Smooth muscle cell (in vitro differentiated cells): ENCODE results near the gene SLC44A5. TPM values are rescaled to one million over a fixed set of nuclear protein-coding genes. Genes with fewer than 3 reads are reported as not detected.

Experiments
- DNase-seq: peaks from one replicate; lab custom pipeline; 2025; ENCODE audit not compliant: unreplicated experiment; lab: John Stamatoyannopoulos, UW
- H2AFZ ChIP-seq: fragments of 200-600 bp; sonication (generic); 2 replicates; pipeline ENCODE4 v1.6.0; 2016; ENCODE audit warnings: antibody characterized with exemption, low read depth, mild to moderate bottlenecking
- H3F3A ChIP-seq: fragments of 200-600 bp; sonication (generic); 2 replicates; pipeline ENCODE4 v1.6.0; 2017; ENCODE audit warnings: antibody characterized with exemption, low read depth
- H3K27ac ChIP-seq: fragments of 200-600 bp; sonication (generic); 2 replicates; pipeline ENCODE4 v1.5.1; 2016; ENCODE audit warnings: low read depth, mild to moderate bottlenecking
- H3K27me3 ChIP-seq: fragments of 200-600 bp; sonication (generic); 2 replicates; pipeline ENCODE4 v1.6.1; 2016; ENCODE audit warnings: low read depth, mild to moderate bottlenecking
- H3K36me3 ChIP-seq: fragments of 200-600 bp; sonication (generic); 2 replicates; pipeline ENCODE4 v1.5.1; 2016; ENCODE audit warnings: low read depth
- H3K4me1 ChIP-seq: fragments of 200-600 bp; sonication (generic); 2 replicates; pipeline ENCODE4 v1.5.1; 2016; ENCODE audit warnings: low read depth
- H3K4me2 ChIP-seq: fragments of 200-600 bp; sonication (generic); 2 replicates; pipeline ENCODE4 v1.6.0; 2016; ENCODE audit warnings: mild to moderate bottlenecking
- H3K4me3 ChIP-seq: fragments of 200-600 bp; sonication (generic); 2 replicates; pipeline ENCODE4 v1.5.1; 2016; ENCODE audit warnings: mild to moderate bottlenecking
- H3K79me2 ChIP-seq: fragments of 200-600 bp; sonication (generic); 2 replicates; pipeline ENCODE4 v1.6.0; 2016; ENCODE audit warnings: low read depth, mild to moderate bottlenecking
- H3K9ac ChIP-seq: fragments of 200-600 bp; sonication (generic); 2 replicates; pipeline ENCODE4 v1.6.0; 2016; ENCODE audit warnings: low read depth
- H3K9me3 ChIP-seq: fragments of 200-600 bp; sonication (generic); replicated peaks from 2 replicates; pipeline ENCODE4 v1.5.1; 2016; ENCODE audit warnings: low read depth
- H4K20me1 ChIP-seq: fragments of 200-600 bp; sonication (generic); 2 replicates; pipeline ENCODE4 v1.6.0; 2016; ENCODE audit warnings: low read depth
- CTCF ChIP-seq: fragments of 200-600 bp; sonication (generic); IDR thresholded peaks from 2 replicates; pipeline ENCODE4 v1.5.1; 2017; ENCODE audit warnings: borderline replicate concordance, mild to moderate bottlenecking, antibody characterized with exemption; ENCODE audit not compliant: insufficient read depth, poor library complexity, severe bottlenecking
- WGBS: methylation state at CpG from one replicate; pipeline ENCODE4 v1.1.7; 2016; ENCODE audit warnings: low lambda C conversion rate; 5-methylcytosine and 5-hydroxymethylcytosine counted together
- polyA plus RNA-seq: library from polyadenylated mRNA; unstranded; fragments of >200 nt; fragmentation: Nextera tagmentation; extraction: Ambion mirVana; gene quantifications from 2 replicates; pipeline ENCODE4 v1.2.1, GENCODE V29; 2016
- total RNA-seq: library from RNA; depleted of rRNA; stranded (reverse); fragments of >200 nt; gene quantifications from 2 replicates; pipeline ENCODE4 v1.2.3, GENCODE V29; 2014

Gene SLC44A5
- total and polyA plus RNA-seq, 2 experiments from 2014 or later: 0.89 to 4.4 TPM

- Histone ChIP-seq H4K20me1 (no peaks in the 10 kb centered on the region), H3F3A (no peaks in the 10 kb centered on the region), H3K9ac (no peak overlapping the region), H3K9me3 (no peaks in the 10 kb centered on the region), H3K27me3 (no peaks in the 10 kb centered on the region), H3K4me2 (no peak overlapping the region), H3K27ac (no peak overlapping the region), H2AFZ (no peak overlapping the region), H3K4me1 (no peaks in the 10 kb centered on the region), H3K36me3 (no peaks in the 10 kb centered on the region), H3K79me2 (no peaks in the 10 kb centered on the region), H3K4me3 (no peak overlapping the region)
- no peak for DNase-seq
- TF ChIP-seq CTCF: no peak
Observed at GRCh38 chr1:75245239-75245638, 365.7 kb downstream of the SLC44A5 start.

GRCh38 chr1:75243124-75243523, 367.8 kb downstream of the SLC44A5 start:
- H3K79me2 ChIP-seq: no peaks in the 10 kb centered on the region
- H3K36me3 ChIP-seq: no peaks in the 10 kb centered on the region
- DNase-seq: no peak
- TF ChIP-seq CTCF: no peak
- H3K27me3 ChIP-seq: no peaks in the 10 kb centered on the region
- no peak overlapping the region for H3K27ac ChIP-seq
- WGBS: 89% methylated on average over 1 of the region's 1 CpG
- H3K4me1 ChIP-seq: no peaks in the 10 kb centered on the region
- no peak overlapping the region for H2AFZ ChIP-seq
- H4K20me1 ChIP-seq: no peaks in the 10 kb centered on the region
- H3K4me2 ChIP-seq: no peak overlapping the region
- no peak overlapping the region for H3K4me3 ChIP-seq
- no peaks in the 10 kb centered on the region for H3K9me3 ChIP-seq
- no peaks in the 10 kb centered on the region for H3F3A ChIP-seq
- no peak overlapping the region for H3K9ac ChIP-seq

- H3K4me3 ChIP-seq: no peak overlapping the region
- H3K36me3 ChIP-seq: no peaks in the 10 kb centered on the region
- H3K4me1 ChIP-seq: no peaks in the 10 kb centered on the region
- no peak overlapping the region for H3K9ac ChIP-seq
- no peaks in the 10 kb centered on the region for H3F3A ChIP-seq
- no peak for TF ChIP-seq CTCF
- H3K9me3 ChIP-seq: no peaks in the 10 kb centered on the region
- H3K79me2 ChIP-seq: no peaks in the 10 kb centered on the region
- no peaks in the 10 kb centered on the region for H3K27me3 ChIP-seq
- DNase-seq: no peak
- H4K20me1 ChIP-seq: no peaks in the 10 kb centered on the region
- no peak overlapping the region for H2AFZ ChIP-seq
- H3K27ac ChIP-seq: no peak overlapping the region
- no peak overlapping the region for H3K4me2 ChIP-seq
Observed at GRCh38 chr1:75237316-75237715, 373.6 kb downstream of the SLC44A5 start.

GRCh38 chr1:75234562-75234961, 376.4 kb downstream of the SLC44A5 start:
- H3K9me3 ChIP-seq: no peaks in the 10 kb centered on the region
- H3K27me3 ChIP-seq: no peaks in the 10 kb centered on the region
- no peak overlapping the region for H3K4me3 ChIP-seq
- 47% methylated on average over 3 of the region's 3 CpGs for WGBS
- H4K20me1 ChIP-seq: no peaks in the 10 kb centered on the region
- H3F3A ChIP-seq: no peaks in the 10 kb centered on the region
- TF ChIP-seq CTCF: no peak
- no peaks in the 10 kb centered on the region for H3K4me1 ChIP-seq
- no peak overlapping the region for H2AFZ ChIP-seq
- no peak overlapping the region for H3K27ac ChIP-seq
- no peaks in the 10 kb centered on the region for H3K36me3 ChIP-seq
- no peak overlapping the region for H3K4me2 ChIP-seq
- H3K9ac ChIP-seq: no peak overlapping the region
- H3K79me2 ChIP-seq: no peaks in the 10 kb centered on the region
- no peak for DNase-seq
